Suppressor macrophage treated with lipopolysaccharide for 1 hour (primary cell): Measurements from ENCODE around the gene SLC9C1.

Source experiments
- DNase-seq, 3 donors: peaks; one replicate each; pipeline ENCODE4 v3.0.0-alpha.2; 2020 to 2022

SLC9C1 gene

GRCh38 chr3:112306825-112307224, 12.8 kb upstream of the SLC9C1 start:
- no peak for DNase-seq

DNA sequence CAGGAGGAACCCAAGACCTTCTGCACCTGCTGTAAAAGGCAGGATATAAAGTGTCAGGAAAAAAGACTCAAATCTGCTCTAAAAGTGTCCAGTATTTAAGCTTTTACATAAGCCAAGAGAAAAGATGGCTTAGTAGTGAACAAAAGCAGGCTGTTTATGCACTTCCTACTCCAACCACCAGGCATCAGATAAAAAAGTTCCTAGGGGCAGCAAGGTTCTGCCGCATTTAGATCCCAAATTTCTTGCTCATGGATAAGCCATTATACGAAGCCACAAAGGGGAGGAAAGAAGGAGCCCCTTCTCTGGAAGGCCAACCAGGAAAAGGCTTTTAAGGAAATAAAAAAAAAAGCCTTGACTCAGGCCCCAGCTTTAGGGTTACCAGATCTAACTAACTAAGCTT, 10.6 kb upstream of the SLC9C1 start:
- DNase-seq: no peak

DNA sequence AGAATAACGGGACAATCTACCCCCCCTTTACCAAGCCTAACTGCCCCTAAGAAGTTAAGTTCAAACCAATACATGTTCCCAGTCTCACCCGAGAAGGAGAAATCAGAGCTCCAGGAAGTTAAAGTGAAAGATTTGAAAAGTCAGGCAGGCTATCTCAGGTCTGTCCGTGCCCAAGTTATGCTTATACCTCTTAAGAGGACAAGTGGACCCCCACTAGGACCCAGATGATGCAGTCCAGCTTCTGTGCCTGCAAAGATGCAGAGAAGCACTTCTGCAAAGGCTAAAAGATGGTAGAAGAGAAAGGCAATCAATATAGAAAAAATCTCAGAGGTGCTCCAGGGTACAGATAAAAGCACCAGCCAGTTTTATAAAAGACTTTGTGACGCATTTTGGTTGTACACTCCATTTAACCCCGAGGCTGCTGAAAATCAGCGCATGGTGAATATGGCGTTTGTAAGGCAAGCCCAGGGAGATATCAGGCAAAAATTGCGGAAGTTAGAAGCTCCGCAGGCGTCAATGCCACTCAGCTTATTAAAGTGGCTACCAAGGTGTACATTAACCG, 9.8 kb upstream of the SLC9C1 start:
- peak; percentile 38 to 48 (median 44) for DNase-seq

- no peak for DNase-seq
Measured at GRCh38 chr3:112302881-112303763, 9.1 kb upstream of the SLC9C1 start.

DNA sequence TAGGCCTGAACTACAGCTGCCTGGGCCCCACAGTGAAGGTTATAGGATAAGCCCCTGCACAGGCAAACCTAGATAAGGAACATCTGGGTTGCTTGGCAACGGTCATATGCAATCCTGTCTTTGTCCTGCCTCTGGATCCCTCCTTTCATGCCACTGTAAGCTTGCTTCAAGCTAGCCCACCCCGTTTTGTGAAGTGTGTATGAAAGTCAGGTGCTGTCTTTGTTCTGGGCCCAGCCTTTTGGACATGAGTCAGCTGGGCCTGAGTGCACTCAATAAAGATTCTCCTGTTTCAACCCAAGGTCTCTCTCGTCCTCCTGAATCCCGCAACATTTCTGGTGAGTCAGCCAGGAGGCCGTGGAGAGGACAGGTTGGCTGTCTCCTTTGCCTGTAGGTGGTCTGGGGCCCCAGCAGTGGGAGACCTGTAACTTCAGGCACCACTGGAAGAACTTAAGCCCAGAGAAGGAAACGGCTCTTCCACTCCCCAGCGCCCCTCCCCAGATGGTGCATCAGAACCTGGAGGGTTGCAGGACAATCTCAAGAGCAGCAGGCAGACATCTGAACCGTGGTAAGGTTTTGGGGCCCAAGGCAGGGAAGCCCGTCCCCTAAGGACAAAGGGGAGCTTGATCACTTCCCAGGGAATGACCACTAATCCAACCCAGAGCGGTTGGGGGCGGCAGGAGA, 8.3 kb upstream of the SLC9C1 start:
- DNase-seq: no peak

DNA sequence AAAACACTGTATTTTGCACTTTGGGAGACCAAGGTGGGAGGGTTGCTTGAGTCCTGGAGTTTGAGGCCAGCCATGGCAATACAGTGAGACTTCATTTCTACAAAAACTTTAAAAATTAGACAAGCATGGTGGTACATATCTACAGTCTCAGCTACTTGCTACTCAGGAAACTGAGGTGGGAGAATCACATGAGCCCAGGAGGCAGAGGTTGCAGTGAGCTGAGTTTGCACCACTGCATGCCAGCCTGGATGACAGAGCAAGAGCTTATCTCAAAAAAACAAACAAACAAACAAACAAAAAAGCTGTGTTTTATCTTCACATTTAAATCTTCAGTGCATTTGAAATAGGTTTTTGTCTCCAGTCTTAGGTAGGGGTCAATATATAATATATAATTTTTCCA, 4.8 kb upstream of the SLC9C1 start:
- no peak for DNase-seq

GRCh38 chr3:112297714-112298113, 3.7 kb upstream of the SLC9C1 start:
- DNase-seq: no peak

- DNase-seq: no peak
Measured at GRCh38 chr3:112289011-112289410, 5.0 kb downstream of the SLC9C1 start.

DNA sequence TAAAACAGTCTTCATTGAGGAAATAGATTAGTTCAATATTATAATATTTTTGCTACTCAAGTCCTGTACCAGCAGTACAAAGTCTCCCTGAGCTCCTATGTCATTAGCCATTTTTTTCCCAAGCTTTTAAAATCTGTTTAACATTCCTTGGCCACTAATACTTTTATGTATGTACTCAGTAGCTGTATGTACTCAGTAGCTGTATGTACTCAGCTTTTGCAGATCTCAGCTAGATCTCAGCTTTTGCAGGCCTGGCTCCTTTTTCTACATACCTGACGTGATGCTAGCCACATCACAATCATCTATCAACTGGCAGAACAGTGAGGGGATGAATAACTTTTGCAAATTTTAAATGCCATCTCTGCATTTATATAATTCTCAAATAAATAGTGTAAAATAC, 13.8 kb downstream of the SLC9C1 start:
- DNase-seq: no peak

DNA sequence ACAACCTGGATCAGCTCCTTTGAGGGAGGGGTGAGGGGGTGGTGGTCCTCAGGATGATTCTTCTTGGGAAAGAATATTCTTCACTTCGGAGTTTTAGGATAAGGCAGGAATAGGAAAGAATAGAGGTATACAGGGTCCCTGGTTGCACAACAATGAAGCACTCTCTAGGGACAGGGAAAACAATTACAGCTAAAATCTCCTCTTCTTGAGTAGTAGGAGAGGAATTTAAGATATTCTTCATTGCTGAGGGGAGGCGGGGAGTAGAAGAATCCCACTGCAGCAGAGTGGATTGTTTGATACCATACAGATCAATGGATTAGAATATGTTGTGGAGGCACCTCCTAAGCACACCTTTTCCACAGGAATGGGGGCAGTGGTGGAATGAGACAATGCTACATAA, 20.5 kb downstream of the SLC9C1 start:
- no peak for DNase-seq

DNA sequence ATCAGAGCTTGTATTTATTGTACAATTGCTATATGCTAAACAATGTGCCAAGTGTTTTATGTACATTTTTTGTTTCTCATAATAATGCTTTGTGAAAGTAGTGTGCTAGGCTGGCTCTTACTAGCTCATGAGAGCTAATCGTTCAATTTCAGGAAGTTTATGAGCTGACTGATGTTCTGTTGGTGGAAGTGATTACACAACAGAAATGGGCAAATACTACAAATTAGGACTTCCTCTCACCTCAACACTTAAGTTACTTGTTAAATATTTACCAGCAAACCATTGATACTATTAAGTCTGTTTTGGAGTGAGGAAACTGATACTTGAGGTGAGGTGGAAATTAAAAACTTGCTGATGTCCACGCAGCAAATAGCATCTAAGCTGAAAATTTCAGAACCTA, 32.3 kb downstream of the SLC9C1 start:
- peak; percentile 34 to 60 (median 58) for DNase-seq

- DNase-seq: no peak
Measured at GRCh38 chr3:112260563-112260962, 33.5 kb downstream of the SLC9C1 start.

DNA sequence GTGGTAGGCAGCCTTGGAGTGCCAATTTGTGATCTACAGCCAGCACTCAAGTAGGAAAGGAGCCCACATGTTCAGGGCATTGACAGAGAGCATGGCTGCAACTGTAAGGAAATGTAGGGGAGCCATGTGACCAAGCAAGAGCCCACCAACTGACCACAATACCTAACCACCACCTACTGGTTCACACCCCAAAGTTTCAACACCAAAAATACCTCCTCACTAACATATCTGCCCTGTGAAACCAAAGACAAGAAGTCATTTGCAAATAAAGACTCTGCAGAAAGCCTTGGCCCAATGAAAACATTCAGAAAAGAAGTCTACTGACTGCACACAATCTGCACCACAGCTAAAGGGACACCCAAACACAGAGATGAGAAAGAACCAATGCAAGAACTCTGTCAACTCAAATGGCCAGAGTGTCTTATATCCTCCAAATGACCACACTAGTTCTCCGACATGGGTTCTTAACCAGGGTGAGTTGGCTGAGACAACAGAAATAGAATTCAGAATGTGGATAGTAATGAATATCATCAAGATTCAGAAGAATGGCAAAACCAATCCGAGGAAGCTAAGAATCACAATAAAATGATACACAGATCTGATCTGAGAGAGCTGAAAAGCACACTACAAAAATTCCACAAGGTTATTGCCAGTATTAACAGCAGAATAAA, 40.6 kb downstream of the SLC9C1 start:
- DNase-seq: no peak

DNA sequence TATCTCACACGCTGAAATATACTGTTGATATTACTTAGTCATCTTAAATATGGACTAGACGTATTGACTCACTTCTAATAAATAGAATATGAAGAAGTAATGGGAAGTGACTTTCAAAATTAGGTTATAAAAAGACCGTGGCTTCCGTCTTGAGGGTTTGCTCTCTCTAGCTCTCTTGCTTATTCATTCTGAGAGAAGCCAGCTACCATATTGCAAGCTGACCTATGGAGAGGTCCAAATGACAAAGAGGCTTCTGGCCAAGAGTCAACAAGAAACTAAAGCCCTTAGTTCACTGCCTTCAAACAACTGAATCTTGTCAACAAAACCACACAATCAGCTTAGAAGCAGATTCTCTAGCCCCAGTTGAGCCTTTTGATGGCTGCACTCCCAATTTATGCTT, 46.1 kb downstream of the SLC9C1 start:
- DNase-seq: peak in 2 of 3 donors; percentile 6 to 19

- no peak for DNase-seq
Measured at GRCh38 chr3:112247350-112247749, 46.7 kb downstream of the SLC9C1 start.

DNA sequence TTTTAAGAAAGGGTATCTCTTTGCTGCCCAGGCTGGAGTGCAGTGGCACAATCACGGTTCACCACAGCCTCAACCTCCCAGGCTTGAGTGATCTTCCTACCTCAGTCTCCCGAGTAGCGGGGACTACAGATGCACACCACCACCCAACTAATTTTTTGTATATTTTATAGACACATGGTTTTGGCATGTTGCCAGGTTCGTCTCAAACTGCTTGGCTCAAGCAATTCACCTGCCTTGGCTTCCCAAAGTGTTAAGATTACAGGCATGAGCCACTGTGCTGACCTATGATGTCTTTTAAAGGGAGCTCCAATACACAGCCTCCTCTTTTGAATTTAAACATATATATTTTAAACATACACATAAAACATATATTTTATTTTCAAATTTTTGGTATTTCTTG, 60.9 kb downstream of the SLC9C1 start:
- DNase-seq: no peak

GRCh38 chr3:112231727-112232126, 62.3 kb downstream of the SLC9C1 start:
- DNase-seq: no peak

GRCh38 chr3:112230033-112230432, 64.0 kb downstream of the SLC9C1 start:
- DNase-seq: no peak

DNA sequence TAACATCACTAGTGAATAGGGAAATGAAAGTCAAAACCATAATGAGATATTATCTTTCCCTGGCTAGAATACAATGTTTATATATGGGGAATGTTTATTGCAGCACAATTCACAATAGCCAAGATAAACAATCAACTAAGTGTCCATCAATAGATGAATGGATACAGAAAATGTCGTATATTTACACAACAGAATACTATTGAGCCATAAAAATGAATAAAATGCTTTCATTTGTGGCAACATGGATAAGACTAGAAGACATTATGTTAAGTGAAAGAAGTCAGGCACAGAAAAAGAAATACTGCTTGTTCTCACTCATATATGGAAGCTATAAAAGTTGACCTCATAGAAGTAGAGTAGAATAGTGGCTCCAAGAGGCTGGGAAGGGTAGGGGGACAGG, 65.2 kb downstream of the SLC9C1 start:
- DNase-seq: no peak

DNA sequence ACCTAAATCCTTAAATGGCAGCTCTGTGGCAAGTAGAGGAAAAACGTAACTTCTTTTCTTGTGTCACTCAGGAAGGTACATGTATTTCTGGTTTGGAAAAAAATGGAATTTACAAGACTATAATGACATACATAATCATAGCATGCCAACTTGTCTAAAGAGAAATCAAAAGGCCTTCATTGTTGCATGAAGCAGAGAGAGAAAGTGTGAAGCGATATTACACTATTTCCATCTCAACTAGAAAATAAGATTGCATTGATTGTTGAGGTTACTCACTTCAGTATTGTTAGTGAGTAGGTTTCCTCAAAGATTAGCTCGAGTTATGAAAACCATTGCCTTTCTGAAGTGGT, 93.7 kb downstream of the SLC9C1 start:
- DNase-seq: no peak

GRCh38 chr3:112199622-112200316, 94.2 kb downstream of the SLC9C1 start:
- DNase-seq: peak in 1 of 3 donors; percentile 4

DNA sequence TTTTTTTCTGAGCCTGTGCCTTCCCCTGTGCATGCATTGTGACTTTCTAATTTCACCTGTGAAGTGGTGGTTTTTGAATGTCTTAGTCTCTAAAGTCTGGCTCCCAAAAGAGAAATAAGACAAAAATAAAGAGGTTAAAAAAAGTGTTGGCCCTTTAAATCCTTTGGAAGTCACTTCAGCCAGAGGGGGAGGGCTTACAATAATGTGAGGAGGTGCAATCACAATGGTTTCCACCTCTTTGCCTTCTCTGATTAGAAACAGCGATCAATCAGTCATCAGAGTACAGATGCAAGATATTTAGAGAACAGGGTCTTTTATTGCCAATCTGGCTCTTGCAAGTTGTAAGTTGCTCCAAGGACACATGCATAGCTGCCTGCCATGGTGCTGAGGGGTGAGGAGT, 96.9 kb downstream of the SLC9C1 start:
- no peak for DNase-seq

GRCh38 chr3:112187300-112187699, 106.7 kb downstream of the SLC9C1 start:
- no peak for DNase-seq
